ENCODE measurements around the gene C16orf74.
A peak's percentile ranks its signal among the peaks of the same experiment; 100 is the strongest.

The C16orf74 gene

DNA sequence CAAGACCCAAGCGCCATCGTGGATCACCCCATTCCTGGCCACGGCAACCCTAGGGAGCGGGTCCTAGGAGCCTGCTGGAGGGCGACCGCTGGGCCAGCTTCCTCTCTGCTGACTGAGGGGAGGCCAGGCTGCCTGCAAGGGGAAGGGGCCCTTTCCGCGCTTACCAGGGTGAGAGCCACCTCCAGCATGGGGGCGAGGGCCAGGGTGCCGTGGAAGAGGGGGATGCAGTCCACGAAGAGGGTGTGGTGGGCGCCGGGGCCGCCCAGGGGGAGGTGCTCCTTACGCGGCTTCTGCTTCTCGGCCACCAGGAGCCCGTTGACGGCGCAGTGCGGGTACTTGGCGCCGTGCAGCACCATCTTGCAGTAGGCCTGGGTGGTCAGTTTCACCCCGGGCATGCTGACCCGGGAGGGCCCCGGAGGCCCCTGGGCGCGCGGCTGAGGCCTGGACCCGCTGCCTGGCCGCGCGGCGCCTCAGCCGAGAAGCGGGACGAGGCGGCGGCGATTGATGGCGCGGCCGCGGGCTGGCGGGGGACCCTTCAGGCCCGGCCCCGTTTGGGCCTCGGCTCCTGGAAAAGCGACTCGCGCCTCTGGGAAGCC lies 48.1 kb upstream of the C16orf74 start:
- peak overlapping the region; percentile 61 for H3K14ac ChIP-seq (ENCODE audit: low read length)
- H3K4me2 ChIP-seq (ENCODE audit: insufficient read depth, low read length, poor library complexity, severe bottlenecking), result peak overlapping the region; percentile 85
- H3K36me3 ChIP-seq (replicated peaks in 1 of 2; ENCODE audit: control insufficient read depth in 2 of 2, insufficient read depth in 2 of 2, low read length in 2 of 2), result peaks cover 22 to 71% of the 10 kb centered on the region in 2 donors
- no peak overlapping the region for H2BK15ac ChIP-seq (ENCODE audit: low read length)
- WGBS, 2 donors (ENCODE audit: extremely low coverage in 2 of 2, insufficient read length in 2 of 2, insufficient replicate concordance in 1 of 2), result no CpG with 5 or more reads among the region's 51 CpGs
- no peaks in the 10 kb centered on the region for H3K9me3 ChIP-seq (replicated peaks in 1 of 2; ENCODE audit: control insufficient read depth in 2 of 2, insufficient read depth in 1 of 2, low read depth in 1 of 2, low read length in 2 of 2)
- peak overlapping the region; percentile 26 for H3K4ac ChIP-seq (ENCODE audit: low read length)
- H3K9ac ChIP-seq (ENCODE audit: low read depth, low read length, poor library complexity), result peak overlapping the region; percentile 97
- peak overlapping the region; percentile 93 for H3K18ac ChIP-seq (ENCODE audit: low read length)
- H4K91ac ChIP-seq (ENCODE audit: low read depth, low read length, poor library complexity), result no peak overlapping the region
- H3K4me1 ChIP-seq (ENCODE audit: control insufficient read depth in 2 of 2, insufficient read depth in 1 of 2, low read depth in 1 of 2, low read length in 2 of 2), result peaks cover 3 to 7% of the 10 kb centered on the region in 2 donors
- no peak for DNase-seq (ENCODE audit: low spot score)
- H3K23ac ChIP-seq (ENCODE audit: low read depth, low read length, poor library complexity), result peak overlapping the region; percentile 96
- H3K4me3 ChIP-seq (ENCODE audit: low read length in 2 of 2), result peak overlapping the region; percentile 91 to 99
- H3K27me3 ChIP-seq (ENCODE audit: control insufficient read depth in 3 of 3, insufficient read depth in 3 of 3, low read depth in 1 of 3, low read length in 3 of 3), result no peaks in the 10 kb centered on the region
- H4K8ac ChIP-seq (ENCODE audit: low read depth, low read length), result no peak overlapping the region
- H2BK120ac ChIP-seq (ENCODE audit: low read depth, low read length), result peak overlapping the region; percentile 92
- no peak overlapping the region for H2BK12ac ChIP-seq (ENCODE audit: low read length)
- peak overlapping the region; percentile 30 for H2BK5ac ChIP-seq (ENCODE audit: low read length)
- H2AFZ ChIP-seq (ENCODE audit: low read length), result peak overlapping the region; percentile 95
- peaks cover 18% of the 10 kb centered on the region for H3K79me1 ChIP-seq (ENCODE audit: low read depth, low read length)
- peak overlapping the region; percentile 41 for H3K27ac ChIP-seq (replicated peaks; ENCODE audit: low read length)
- H2AK5ac ChIP-seq (ENCODE audit: low read depth, low read length), result peak overlapping the region; percentile 56

DNA sequence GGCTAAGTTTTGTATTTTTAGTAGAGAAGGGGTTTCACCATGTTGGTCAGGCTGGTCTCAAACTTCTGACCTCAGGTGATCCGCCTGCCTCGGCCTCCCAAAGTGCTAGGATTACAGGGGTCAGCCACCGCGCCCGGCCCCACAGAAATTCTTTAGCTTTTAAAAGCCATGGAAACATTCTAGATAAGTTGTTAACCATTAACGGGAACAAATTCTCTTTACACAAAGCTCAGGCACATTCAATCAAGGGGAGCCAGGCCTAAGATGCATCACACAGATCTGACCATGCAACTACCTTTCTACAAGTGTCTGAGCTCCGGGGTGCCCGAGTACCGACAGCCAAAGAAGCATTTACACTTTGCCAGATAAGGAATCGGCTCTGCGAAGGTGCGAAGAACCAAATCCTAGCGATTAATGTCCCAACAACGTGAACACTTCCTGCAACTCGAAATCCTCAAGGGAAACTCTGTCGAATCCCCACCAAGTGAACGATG lies 47.4 kb upstream of the C16orf74 start:
- Histone ChIP-seq H3K9ac (ENCODE audit: low read depth, low read length, poor library complexity) (peak overlapping the region; percentile 97), H2AK5ac (ENCODE audit: low read depth, low read length) (no peak overlapping the region), H4K91ac (ENCODE audit: low read depth, low read length, poor library complexity) (no peak overlapping the region), H3K4me2 (ENCODE audit: insufficient read depth, low read length, poor library complexity, severe bottlenecking) (peak overlapping the region; percentile 85), H3K36me3 (replicated peaks in 1 of 2; ENCODE audit: control insufficient read depth in 2 of 2, insufficient read depth in 2 of 2, low read length in 2 of 2) (peaks cover 21 to 70% of the 10 kb centered on the region in 2 donors), H3K18ac (ENCODE audit: low read length) (no peak overlapping the region), H3K4me3 (ENCODE audit: low read length in 2 of 2) (peak overlapping the region; percentile 91 to 99), H3K9me3 (replicated peaks in 1 of 2; ENCODE audit: control insufficient read depth in 2 of 2, insufficient read depth in 1 of 2, low read depth in 1 of 2, low read length in 2 of 2) (no peaks in the 10 kb centered on the region), H3K79me1 (ENCODE audit: low read depth, low read length) (peaks cover 18% of the 10 kb centered on the region), H3K27ac (replicated peaks; ENCODE audit: low read length) (no peak overlapping the region), H2AFZ (ENCODE audit: low read length) (no peak overlapping the region), H3K23ac (ENCODE audit: low read depth, low read length, poor library complexity) (no peak overlapping the region), H3K27me3 (ENCODE audit: control insufficient read depth in 3 of 3, insufficient read depth in 3 of 3, low read depth in 1 of 3, low read length in 3 of 3) (no peaks in the 10 kb centered on the region), H3K14ac (ENCODE audit: low read length) (no peak overlapping the region), H2BK5ac (ENCODE audit: low read length) (no peak overlapping the region), H3K4ac (ENCODE audit: low read length) (no peak overlapping the region), H2BK15ac (ENCODE audit: low read length) (no peak overlapping the region), H2BK120ac (ENCODE audit: low read depth, low read length) (no peak overlapping the region), H3K4me1 (ENCODE audit: control insufficient read depth in 2 of 2, insufficient read depth in 1 of 2, low read depth in 1 of 2, low read length in 2 of 2) (peaks cover 3 to 7% of the 10 kb centered on the region in 2 donors), H2BK12ac (ENCODE audit: low read length) (no peak overlapping the region), H4K8ac (ENCODE audit: low read depth, low read length) (no peak overlapping the region)
- no CpG with 5 or more reads among the region's 17 CpGs for WGBS, 2 donors (ENCODE audit: extremely low coverage in 2 of 2, insufficient read length in 2 of 2, insufficient replicate concordance in 1 of 2)
- DNase-seq (ENCODE audit: low spot score), result no peak

GRCh38 chr16:85796599-85796998 lies 45.7 kb upstream of the C16orf74 start:
- Histone ChIP-seq H3K4me3 (ENCODE audit: low read length in 2 of 2) (no peak overlapping the region), H3K18ac (ENCODE audit: low read length) (no peak overlapping the region), H2AK5ac (ENCODE audit: low read depth, low read length) (no peak overlapping the region), H3K14ac (ENCODE audit: low read length) (no peak overlapping the region), H3K23ac (ENCODE audit: low read depth, low read length, poor library complexity) (no peak overlapping the region), H2BK12ac (ENCODE audit: low read length) (no peak overlapping the region), H3K4me2 (ENCODE audit: insufficient read depth, low read length, poor library complexity, severe bottlenecking) (no peak overlapping the region), H3K27me3 (ENCODE audit: control insufficient read depth in 3 of 3, insufficient read depth in 3 of 3, low read depth in 1 of 3, low read length in 3 of 3) (no peaks in the 10 kb centered on the region), H2BK15ac (ENCODE audit: low read length) (no peak overlapping the region), H2BK120ac (ENCODE audit: low read depth, low read length) (no peak overlapping the region), H3K9me3 (replicated peaks in 1 of 2; ENCODE audit: control insufficient read depth in 2 of 2, insufficient read depth in 1 of 2, low read depth in 1 of 2, low read length in 2 of 2) (peaks cover 0 to 1% of the 10 kb centered on the region in 2 donors), H3K9ac (ENCODE audit: low read depth, low read length, poor library complexity) (no peak overlapping the region), H2AFZ (ENCODE audit: low read length) (no peak overlapping the region), H4K91ac (ENCODE audit: low read depth, low read length, poor library complexity) (no peak overlapping the region), H3K36me3 (replicated peaks in 1 of 2; ENCODE audit: control insufficient read depth in 2 of 2, insufficient read depth in 2 of 2, low read length in 2 of 2) (peaks cover 26 to 70% of the 10 kb centered on the region in 2 donors), H3K79me1 (ENCODE audit: low read depth, low read length) (peaks cover 21% of the 10 kb centered on the region), H3K27ac (replicated peaks; ENCODE audit: low read length) (no peak overlapping the region), H4K8ac (ENCODE audit: low read depth, low read length) (no peak overlapping the region), H3K4me1 (ENCODE audit: control insufficient read depth in 2 of 2, insufficient read depth in 1 of 2, low read depth in 1 of 2, low read length in 2 of 2) (peaks cover 3 to 7% of the 10 kb centered on the region in 2 donors), H3K4ac (ENCODE audit: low read length) (no peak overlapping the region), H2BK5ac (ENCODE audit: low read length) (no peak overlapping the region)
- 100% methylated on average over 2 of the region's 7 CpGs; no CpG with 5 or more reads in 1 of the 2 donors for WGBS, 2 donors (ENCODE audit: extremely low coverage in 2 of 2, insufficient read length in 2 of 2, insufficient replicate concordance in 1 of 2)
- DNase-seq (ENCODE audit: low spot score), result no peak

DNA sequence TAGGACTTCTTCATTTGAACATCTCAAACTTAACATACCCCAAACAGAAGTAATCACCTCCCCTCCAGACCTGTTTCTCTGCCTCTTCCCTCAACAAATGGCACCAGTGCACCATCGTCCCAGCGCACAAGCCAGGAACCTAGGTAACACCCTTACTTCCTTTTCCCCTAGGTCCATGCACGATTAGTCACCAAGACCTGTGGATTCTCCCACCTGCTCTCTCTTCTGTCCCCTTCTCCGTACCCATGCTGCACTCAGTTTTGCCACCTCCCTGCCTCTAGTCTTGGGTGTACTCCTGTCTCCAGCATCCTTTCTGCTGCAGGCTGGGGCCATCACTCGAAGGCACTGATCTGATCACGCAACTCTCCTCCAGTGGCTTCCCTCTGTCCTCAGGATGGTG lies 45.3 kb upstream of the C16orf74 start:
- Histone ChIP-seq H3K14ac (ENCODE audit: low read length) (no peak overlapping the region), H3K36me3 (replicated peaks in 1 of 2; ENCODE audit: control insufficient read depth in 2 of 2, insufficient read depth in 2 of 2, low read length in 2 of 2) (peaks cover 24 to 70% of the 10 kb centered on the region in 2 donors), H3K79me1 (ENCODE audit: low read depth, low read length) (peaks cover 21% of the 10 kb centered on the region), H3K23ac (ENCODE audit: low read depth, low read length, poor library complexity) (no peak overlapping the region), H3K4me3 (ENCODE audit: low read length in 2 of 2) (no peak overlapping the region), H4K91ac (ENCODE audit: low read depth, low read length, poor library complexity) (no peak overlapping the region), H2BK5ac (ENCODE audit: low read length) (no peak overlapping the region), H3K4me2 (ENCODE audit: insufficient read depth, low read length, poor library complexity, severe bottlenecking) (no peak overlapping the region), H3K9ac (ENCODE audit: low read depth, low read length, poor library complexity) (no peak overlapping the region), H2BK12ac (ENCODE audit: low read length) (no peak overlapping the region), H2BK120ac (ENCODE audit: low read depth, low read length) (no peak overlapping the region), H2AK5ac (ENCODE audit: low read depth, low read length) (no peak overlapping the region), H3K9me3 (replicated peaks in 1 of 2; ENCODE audit: control insufficient read depth in 2 of 2, insufficient read depth in 1 of 2, low read depth in 1 of 2, low read length in 2 of 2) (peaks cover 0 to 3% of the 10 kb centered on the region in 2 donors), H3K4me1 (ENCODE audit: control insufficient read depth in 2 of 2, insufficient read depth in 1 of 2, low read depth in 1 of 2, low read length in 2 of 2) (peaks cover 3 to 7% of the 10 kb centered on the region in 2 donors), H3K27ac (replicated peaks; ENCODE audit: low read length) (no peak overlapping the region), H4K8ac (ENCODE audit: low read depth, low read length) (no peak overlapping the region), H3K27me3 (ENCODE audit: control insufficient read depth in 3 of 3, insufficient read depth in 3 of 3, low read depth in 1 of 3, low read length in 3 of 3) (no peaks in the 10 kb centered on the region), H3K4ac (ENCODE audit: low read length) (no peak overlapping the region), H3K18ac (ENCODE audit: low read length) (no peak overlapping the region), H2AFZ (ENCODE audit: low read length) (no peak overlapping the region), H2BK15ac (ENCODE audit: low read length) (no peak overlapping the region)
- WGBS, 2 donors (ENCODE audit: extremely low coverage in 2 of 2, insufficient read length in 2 of 2, insufficient replicate concordance in 1 of 2), result no CpG with 5 or more reads among the region's 6 CpGs
- no peak for DNase-seq (ENCODE audit: low spot score)
